Kidney (tissue), 14 donors: ENCODE data around the gene PACSIN1. TPM values are rescaled to one million over a fixed set of nuclear protein-coding genes. Genes with fewer than 3 reads are reported as not detected.

Source experiments
- DNase-seq, 5 donors: peaks; one replicate each; pipeline ENCODE4 v3.0.0-alpha.2; 2013 to 2020
- FAIRE-seq: peaks from 2 replicates; lab custom pipeline; 2012; peaks lifted over from hg19 to GRCh38; lab: Jason Lieb, UNC
- H3K27ac ChIP-seq, 2 donors: one replicate each; pipeline ENCODE4 v1.7.0; 2013; ENCODE audit warnings: low read depth in 2 of 2, low read length in 2 of 2, inconsistent platforms in 1 of 2
- H3K27me3 ChIP-seq: one replicate; pipeline ENCODE4 v1.7.1; 2013; ENCODE audit warnings: low read length, inconsistent platforms; ENCODE audit not compliant: control insufficient read depth, insufficient read depth
- H3K36me3 ChIP-seq, 3 donors: one replicate each; pipeline versions ENCODE4 v1.7.0 to v1.7.1; 2013; ENCODE audit warnings: low read length in 3 of 3, control low read depth in 1 of 3, inconsistent platforms in 1 of 3; ENCODE audit not compliant: insufficient read depth in 3 of 3, control insufficient read depth in 2 of 3
- H3K4me1 ChIP-seq, 3 donors: one replicate each; pipeline versions ENCODE4 v1.7.0 to v1.7.1; 2013; ENCODE audit warnings: low read length in 3 of 3, inconsistent platforms in 1 of 3, low read depth in 1 of 3; ENCODE audit not compliant: control insufficient read depth in 2 of 3, insufficient read depth in 2 of 3
- H3K4me3 ChIP-seq, 3 donors: one replicate each; pipeline versions ENCODE4 v1.7.0 to v1.8.1; 2013; ENCODE audit warnings: low read length in 3 of 3, control low read depth in 1 of 3, inconsistent platforms in 1 of 3
- H3K9ac ChIP-seq, 3 donors: one replicate each; pipeline versions ENCODE4 v1.7.0 to v1.7.1; 2013; ENCODE audit warnings: low read length in 3 of 3, control low read depth in 1 of 3, inconsistent platforms in 1 of 3
- H3K9me3 ChIP-seq, 3 donors: one replicate each; pipeline versions ENCODE4 v1.7.0 to v1.7.1; 2013; ENCODE audit warnings: low read length in 3 of 3, control low read depth in 1 of 3, inconsistent platforms in 1 of 3; ENCODE audit not compliant: control insufficient read depth in 2 of 3, insufficient read depth in 1 of 3
- CTCF ChIP-seq: IDR thresholded peaks from 3 replicates; pipeline ENCODE4 v1.5.1; 2012; ENCODE audit warnings: mild to moderate bottlenecking, moderate library complexity, borderline replicate concordance; ENCODE audit not compliant: insufficient read depth; ENCODE audit errors: extremely low read depth
- intact Hi-C: fragments of 100-400 bp; cut with DNase I; formaldehyde crosslinking; loops from one replicate; pipeline ENCODE4 v1.11.1; 2022
- polyA plus RNA-seq: library from polyadenylated mRNA; stranded (reverse); fragments of 350-450 nt; fragmentation: Illumina TruSeq; extraction: RNeasy Lipid Tissue Mini Kit (QIAGEN cat#74804); gene quantifications from one replicate; pipeline ENCODE4 v1.2.3, GENCODE V29; 2014; ENCODE audit warnings: low read depth, low replicate concordance; ENCODE audit not compliant: insufficient read depth
- total RNA-seq: library from RNA; stranded (reverse); fragmentation: NEBNext Ultra II Directional; extraction: Animal tissue kit (Norgen Biotek cat#: 25700); gene quantifications from one replicate; pipeline ENCODE4 v1.2.1, GENCODE V29; 2021
- donor health status: control.
- donor health status: control.
- donor health status: control.
- donor health status: control.
- donor health status: control.
- donor health status: DM: yes; HTN: yes; CAD: no.
- donor health status: Normal renal cell carcinoma (clear cell type).

Gene PACSIN1
- total and polyA plus RNA-seq, 2 donors from 2014 or later = 1.7 to 4.1 TPM

- Histone ChIP-seq H3K9me3 (no peaks in the 10 kb centered on the region), H3K9ac (no peak overlapping the region), H3K27me3 (no peaks in the 10 kb centered on the region), H3K36me3 (no peaks in the 10 kb centered on the region), H3K4me3 (no peak overlapping the region), H3K4me1 (no peaks in the 10 kb centered on the region), H3K27ac (no peak overlapping the region)
- no peak for TF ChIP-seq CTCF
- intact Hi-C loops = no loop called here
- FAIRE-seq (no peak), DNase-seq (no peak)
These were observed 28.3 kb upstream of the PACSIN1 start for GRCh38 chr6:34437644-34437970.

GRCh38 chr6:34438705-34439104 lies 27.2 kb upstream of the PACSIN1 start:
- no peak for DNase-seq
- Histone ChIP-seq H3K4me1 (no peaks in the 10 kb centered on the region), H3K36me3 (no peaks in the 10 kb centered on the region), H3K27me3 (no peaks in the 10 kb centered on the region), H3K4me3 (no peak overlapping the region), H3K27ac (no peak overlapping the region), H3K9me3 (no peaks in the 10 kb centered on the region), H3K9ac (no peak overlapping the region)
- TF ChIP-seq CTCF = no peak
- intact Hi-C loops = no loop called here
- no peak for FAIRE-seq

GRCh38 chr6:34439442-34439841 lies 26.4 kb upstream of the PACSIN1 start:
- Histone ChIP-seq H3K4me3 (no peak overlapping the region), H3K9me3 (no peaks in the 10 kb centered on the region), H3K27me3 (no peaks in the 10 kb centered on the region), H3K4me1 (no peaks in the 10 kb centered on the region), H3K9ac (no peak overlapping the region), H3K27ac (no peak overlapping the region), H3K36me3 (no peaks in the 10 kb centered on the region)
- TF ChIP-seq CTCF = no peak
- FAIRE-seq = no peak
- DNase-seq = no peak
- intact Hi-C loops = no loop called here

- no peak for FAIRE-seq
- DNase-seq = no peak
- Histone ChIP-seq H3K9me3 (no peaks in the 10 kb centered on the region), H3K27ac (no peak overlapping the region), H3K9ac (no peak overlapping the region), H3K4me3 (no peak overlapping the region), H3K36me3 (no peaks in the 10 kb centered on the region), H3K4me1 (no peaks in the 10 kb centered on the region), H3K27me3 (no peaks in the 10 kb centered on the region)
- TF ChIP-seq CTCF = no peak
- intact Hi-C loops = no loop called here
These were observed 24.4 kb upstream of the PACSIN1 start for GRCh38 chr6:34441526-34441925.
